HepG2 (cell line): ENCODE measurements around the gene ZNF488. TPM values are rescaled to one million over a fixed set of nuclear protein-coding genes. Genes with fewer than 3 reads are reported as not detected.

Experiments
- ATAC-seq: fragments of 200-7000 bp; cut with Tn5 transposase; 3 replicates; pipeline ENCODE4 v1.9.1; 2020; ENCODE audit warnings: mild to moderate bottlenecking, moderate library complexity
- BruUV-seq: library from RNA; stranded (reverse); fragments of 400-500 nt; replicated peaks from 2 replicates; lab custom pipeline; 2021; lab: Mats Ljungman, UMichigan
- CTCF ChIA-PET: fragments of 300-600 bp; formaldehyde crosslinking; extraction: SDS; loops from one replicate; lab custom pipeline; 2021; ENCODE audit warnings: low total read pairs, inconsistent platforms, low intra/inter-chr PET ratio; lab: Yijun Ruan, JAX
- POLR2A ChIA-PET: fragments of 350-600 bp; sonication (Branson Sonifier 250); formaldehyde crosslinking; loops from one replicate; lab custom pipeline; 2020; ENCODE audit warnings: antibody characterized with exemption, inconsistent platforms; lab: Yijun Ruan, JAX
- DNase-seq: peaks from one replicate; pipeline ENCODE4 v3.0.0-alpha.2; 2015; ENCODE audit warnings: low spot score
- FAIRE-seq: peaks from 3 replicates; lab custom pipeline; 2011; peaks lifted over from hg19 to GRCh38; lab: Jason Lieb, UNC
- H2AFZ ChIP-seq: one replicate; pipeline ENCODE4 v1.6.1; 2011; ENCODE audit warnings: low read length, inconsistent platforms
- H3K27ac ChIP-seq: fragments of 300-600 bp; 3 replicates; pipeline ENCODE4 v1.8.0; 2011; ENCODE audit warnings: mixed run types, mild to moderate bottlenecking, mixed read lengths, low read length, inconsistent platforms; ENCODE audit not compliant: insufficient read depth; ENCODE audit errors: extremely low read length
- H3K27me3 ChIP-seq, 2 experiments: fragments of 200-600 bp in 1 of 2; 2 replicates in 1 of 2; 3 replicates in 1 of 2; pipeline versions ENCODE4 v1.6.0 to v1.8.0; 2011; ENCODE audit warnings: low read length in 2 of 2, mild to moderate bottlenecking in 2 of 2, moderate library complexity in 2 of 2, inconsistent platforms in 1 of 2; ENCODE audit not compliant: insufficient read depth in 2 of 2, control insufficient read depth in 1 of 2
- H3K36me3 ChIP-seq, 2 experiments: fragments of 200-600 bp in 1 of 2; replicated peaks in 1 of 2; 2 replicates in 1 of 2; 3 replicates in 1 of 2; pipeline versions ENCODE4 v1.5.1 to v1.8.0; 2011; ENCODE audit warnings: low read length in 2 of 2, inconsistent platforms in 1 of 2; ENCODE audit not compliant: insufficient read depth in 2 of 2, control insufficient read depth in 1 of 2
- H3K4me1 ChIP-seq: 2 replicates; pipeline ENCODE4 v1.5.1; 2012; ENCODE audit warnings: low read length, inconsistent platforms; ENCODE audit not compliant: insufficient read depth
- H3K4me2 ChIP-seq: 2 replicates; pipeline ENCODE4 v1.6.0; 2011; ENCODE audit warnings: low read depth, low read length, inconsistent platforms
- H3K4me3 ChIP-seq, 3 experiments: fragments of 200-600 bp in 1 of 3; sonication (generic), shearing (Covaris generic) in 1 of 3; replicated peaks in 1 of 3; 2 replicates each; pipeline ENCODE4 v1.5.1; 2011 to 2016; ENCODE audit warnings: low read length in 3 of 3, inconsistent platforms in 2 of 3, low read depth in 2 of 3, mild to moderate bottlenecking in 2 of 3, control low read depth in 1 of 3, mixed read lengths in 1 of 3; ENCODE audit not compliant: insufficient read depth in 1 of 3
- H3K79me2 ChIP-seq: one replicate; pipeline ENCODE4 v1.6.1; 2011; ENCODE audit warnings: low read length, inconsistent platforms; ENCODE audit not compliant: insufficient read depth
- H3K9ac ChIP-seq: 2 replicates; pipeline ENCODE4 v1.6.0; 2011; ENCODE audit warnings: mild to moderate bottlenecking, low read depth, low read length, inconsistent platforms; ENCODE audit not compliant: insufficient read depth
- H3K9me3 ChIP-seq: 2 replicates; pipeline ENCODE4 v1.5.1; 2012; ENCODE audit warnings: mild to moderate bottlenecking, low read length
- H4K20me1 ChIP-seq: 2 replicates; pipeline ENCODE4 v1.6.0; 2011; ENCODE audit warnings: inconsistent platforms, mild to moderate bottlenecking, low read length, moderate library complexity; ENCODE audit not compliant: insufficient read depth
- ATF7 ChIP-seq, 2 experiments: fragments of 450-650 bp in 1 of 2; sonication (generic) in 1 of 2; formaldehyde crosslinking in 1 of 2; IDR thresholded peaks; 2 replicates each; pipeline versions ENCODE4 v1.4.0 to v1.6.1; 2016 to 2020; ENCODE audit warnings: antibody characterized with exemption in 1 of 2, mild to moderate bottlenecking in 1 of 2, missing genetic modification reagents in 1 of 2
- EP300 ChIP-seq, 3 experiments: sonication (generic) in 1 of 3; formaldehyde crosslinking in 1 of 3; IDR thresholded peaks; 2 replicates each; pipeline versions ENCODE4 v1.5.1 to v1.6.1; 2011 to 2020; ENCODE audit warnings: low read depth in 2 of 3, low read length in 2 of 3, borderline replicate concordance in 1 of 3, improper control_type of control experiment in 1 of 3, mild to moderate bottlenecking in 1 of 3, missing genetic modification reagents in 1 of 3, moderate library complexity in 1 of 3
- FOXK1 ChIP-seq: sonication (generic); formaldehyde crosslinking; IDR thresholded peaks from 2 replicates; pipeline ENCODE4 v1.4.0; 2020; ENCODE audit warnings: low read depth, missing genetic modification reagents, borderline replicate concordance
- JUNB ChIP-seq: sonication (generic); formaldehyde crosslinking; IDR thresholded peaks from 2 replicates; pipeline ENCODE4 v1.8.0; 2022; ENCODE audit warnings: missing genetic modification reagents, mild to moderate bottlenecking, borderline replicate concordance
- KLF16 ChIP-seq, 2 experiments: sonication (generic) in 1 of 2; formaldehyde crosslinking in 1 of 2; IDR thresholded peaks; 2 replicates each; pipeline versions ENCODE4 v1.6.1 to v1.8.0; 2016 to 2023; ENCODE audit warnings: missing genetic modification reagents in 2 of 2, missing compliant biosample characterization in 1 of 2
- PCBP1 ChIP-seq: fragments of 200-400 bp; formaldehyde crosslinking; IDR thresholded peaks from 2 replicates; pipeline ENCODE4 v1.6.1; 2017; ENCODE audit warnings: mild to moderate bottlenecking, low read depth, low read length, borderline replicate concordance
- RFX3 ChIP-seq: IDR thresholded peaks from 2 replicates; pipeline ENCODE4 v1.6.1; 2016; ENCODE audit warnings: missing biosample characterization, missing genetic modification reagents
- TCF12 ChIP-seq, 2 experiments: fragments of 450-650 bp in 1 of 2; sonication (generic) in 1 of 2; formaldehyde crosslinking in 1 of 2; IDR thresholded peaks; 2 replicates each; pipeline versions ENCODE4 v1.6.1 to v1.8.0; 2017 to 2022; ENCODE audit warnings: antibody characterized with exemption in 1 of 2, mild to moderate bottlenecking in 1 of 2, missing genetic modification reagents in 1 of 2, moderate library complexity in 1 of 2
- TMF1 ChIP-seq: sonication (generic); formaldehyde crosslinking; IDR thresholded peaks from 2 replicates; pipeline ENCODE4 v1.8.1; 2022; ENCODE audit warnings: low read depth, missing genetic modification reagents
- ZNF207 ChIP-seq: fragments of 450-650 bp; IDR thresholded peaks from 2 replicates; pipeline ENCODE4 v1.6.1; 2016; ENCODE audit warnings: antibody characterized with exemption, borderline replicate concordance
- ZNF232 ChIP-seq: sonication (generic); formaldehyde crosslinking; IDR thresholded peaks from 2 replicates; pipeline ENCODE4 v1.4.0; 2020; ENCODE audit warnings: missing genetic modification reagents, borderline replicate concordance
- ZNF3 ChIP-seq: IDR thresholded peaks from 2 replicates; pipeline ENCODE4 v1.7.0; 2017; ENCODE audit warnings: inconsistent platforms
- ZNF550 ChIP-seq: sonication (generic); formaldehyde crosslinking; IDR thresholded peaks from 2 replicates; pipeline ENCODE4 v1.4.0; 2020; ENCODE audit warnings: mild to moderate bottlenecking, missing genetic modification reagents, borderline replicate concordance
- WGBS: methylation state at CpG from one replicate; pipeline ENCODE4 v1.1.6; 2017; ENCODE audit warnings: low lambda C conversion rate; 5-methylcytosine and 5-hydroxymethylcytosine counted together
- in situ Hi-C: cut with HindIII; loops from 2 replicates; pipeline ENCODE4 v1.10.0; 2017; ENCODE audit warnings: low pct_unique_long_range_greater_than_20kb; ENCODE audit not compliant: extremely low pct_ligation_motif_present
- intact Hi-C: fragments of 100-400 bp; cut with micrococcal nuclease; formaldehyde crosslinking; loops from one replicate; pipeline ENCODE4 v1.10.0; 2022; ENCODE audit not compliant: unreplicated experiment
- polyA plus RNA-seq, 8 experiments: library from polyadenylated mRNA; depleted of rRNA in 3 of 8; stranded (reverse) in 7 of 8; unstranded in 1 of 8; fragments of >200 nt; fragmentation: Illumina TruSeq in 4 of 8; extraction: Trizol in 4 of 8; gene quantifications; 2 replicates each; pipeline versions ENCODE4 v1.2.1 to v1.2.3, GENCODE V29; 2011 to 2016; ENCODE audit warnings: low read depth in 4 of 8, missing spikeins in 1 of 8, mixed read lengths in 1 of 8; ENCODE audit not compliant: insufficient read depth in 1 of 8
- total RNA-seq, 5 experiments: library from RNA; depleted of rRNA; stranded (reverse); fragments of >200 nt; fragmentation: Illumina TruSeq; extraction: Trizol; gene quantifications; 2 replicates each; pipeline ENCODE4 v1.2.3, GENCODE V29; 2016; ENCODE audit warnings: low read depth in 1 of 5
- TF ChIP-seq, protein P1 (sequence below): sonication (generic); formaldehyde crosslinking; IDR thresholded peaks from 2 replicates; pipeline ENCODE4 v1.4.0; 2020; ENCODE audit warnings: missing genetic modification reagents
- TF ChIP-seq, protein P2 (sequence below): sonication (generic); formaldehyde crosslinking; IDR thresholded peaks from 2 replicates; pipeline ENCODE4 v1.8.0; 2022; ENCODE audit warnings: mild to moderate bottlenecking, missing genetic modification reagents, moderate library complexity

Gene ZNF488
- total and polyA plus RNA-seq, 2 of the 13 experiments (the other 11 are each of a cell fraction or from before 2014, with no cell fraction given): 0.13 to 0.15 TPM

DNA sequence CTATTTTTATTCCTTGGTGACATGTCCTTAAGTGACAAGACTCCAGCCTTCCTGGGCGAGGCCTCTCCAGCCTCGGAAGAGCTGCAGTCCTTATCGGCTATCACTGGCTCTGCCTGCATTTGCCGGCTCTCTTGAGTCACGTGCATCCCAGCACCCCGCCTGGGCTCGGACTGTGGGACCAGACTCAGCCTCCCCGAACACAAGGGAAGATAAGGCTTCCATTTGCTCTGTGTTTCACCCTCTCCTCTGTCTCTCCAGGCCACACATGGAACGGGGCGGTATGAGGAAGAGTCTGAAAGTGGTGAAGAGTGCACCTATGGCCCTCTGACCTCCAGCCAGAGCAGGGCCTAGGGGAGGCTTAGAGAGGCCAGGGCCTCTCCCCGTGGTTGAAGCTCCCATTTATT, 57.2 kb downstream of the ZNF488 start (continued):
- TF ChIP-seq, protein P1, sequence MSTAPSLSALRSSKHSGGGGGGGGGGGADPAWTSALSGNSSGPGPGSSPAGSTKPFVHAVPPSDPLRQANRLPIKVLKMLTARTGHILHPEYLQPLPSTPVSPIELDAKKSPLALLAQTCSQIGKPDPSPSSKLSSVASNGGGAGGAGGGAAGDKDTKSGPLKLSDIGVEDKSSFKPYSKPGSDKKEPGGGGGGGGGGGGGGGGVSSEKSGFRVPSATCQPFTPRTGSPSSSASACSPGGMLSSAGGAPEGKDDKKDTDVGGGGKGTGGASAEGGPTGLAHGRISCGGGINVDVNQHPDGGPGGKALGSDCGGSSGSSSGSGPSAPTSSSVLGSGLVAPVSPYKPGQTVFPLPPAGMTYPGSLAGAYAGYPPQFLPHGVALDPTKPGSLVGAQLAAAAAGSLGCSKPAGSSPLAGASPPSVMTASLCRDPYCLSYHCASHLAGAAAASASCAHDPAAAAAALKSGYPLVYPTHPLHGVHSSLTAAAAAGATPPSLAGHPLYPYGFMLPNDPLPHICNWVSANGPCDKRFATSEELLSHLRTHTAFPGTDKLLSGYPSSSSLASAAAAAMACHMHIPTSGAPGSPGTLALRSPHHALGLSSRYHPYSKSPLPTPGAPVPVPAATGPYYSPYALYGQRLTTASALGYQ (CRISPR knock-in tag): no peak
- TF ChIP-seq KLF16 (CRISPR knock-in tag; IDR thresholded peaks at IDR 0.05) (no peak), RFX3 (CRISPR knock-in tag) (no peak), TMF1 (CRISPR knock-in tag) (no peak), ZNF232 (no peak), TCF12 (IDR thresholded peaks at IDR 0.05) (no peak), TCF12 (CRISPR knock-in tag; IDR thresholded peaks at IDR 0.05) (no peak), JUNB (CRISPR knock-in tag) (no peak)

DNA sequence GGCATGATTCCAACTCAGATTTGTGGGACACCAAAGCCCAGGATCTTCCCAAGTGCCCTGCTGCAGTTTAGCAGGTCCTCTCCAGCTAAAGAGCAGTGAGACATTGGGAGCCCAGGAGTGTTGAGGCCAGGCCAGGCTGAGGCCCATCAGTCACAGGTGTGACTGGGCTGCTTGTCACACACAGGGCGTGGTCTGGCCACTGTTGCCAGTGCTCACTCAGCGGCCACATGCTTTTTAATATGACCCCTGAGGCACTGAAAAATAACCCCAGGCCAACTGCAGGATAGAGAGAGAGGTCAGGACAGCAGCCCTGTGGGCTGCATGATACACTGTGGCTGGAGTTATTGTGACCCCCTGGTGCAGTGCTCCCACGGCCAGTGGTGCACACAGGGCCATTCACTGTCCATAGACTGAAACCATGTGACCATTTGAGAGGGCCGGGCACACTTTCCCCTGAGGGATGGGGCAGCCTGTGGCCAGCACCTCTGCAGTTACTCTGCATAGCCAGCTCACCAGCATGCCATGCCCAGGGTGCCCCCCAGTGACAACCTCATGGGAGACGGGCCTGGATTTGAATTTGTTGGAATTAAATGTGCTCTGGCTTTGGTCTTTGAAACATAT, 57.7 kb downstream of the ZNF488 start:
- no peak overlapping the region for H3K27ac ChIP-seq
- H3K79me2 ChIP-seq: no peaks in the 10 kb centered on the region
- 0% methylated on average over 2 of the region's 5 CpGs for WGBS
- H2AFZ ChIP-seq: no peak overlapping the region
- TF ChIP-seq ATF7 (IDR thresholded peaks at IDR 0.05) (no peak), ATF7 (CRISPR knock-in tag; IDR thresholded peaks at IDR 0.05) (no peak), FOXK1 (no peak), ZNF207 (no peak), ZNF3 (CRISPR knock-in tag) (no peak), ZNF550 (no peak), EP300 (IDR thresholded peaks at IDR 0.05; ENCODE audit: low read depth in 2 of 2, low read length in 2 of 2) (no peak), EP300 (CRISPR knock-in tag; IDR thresholded peaks at IDR 0.05; ENCODE audit: borderline replicate concordance) (no peak), PCBP1 (no peak)
- TF ChIP-seq, protein P2, sequence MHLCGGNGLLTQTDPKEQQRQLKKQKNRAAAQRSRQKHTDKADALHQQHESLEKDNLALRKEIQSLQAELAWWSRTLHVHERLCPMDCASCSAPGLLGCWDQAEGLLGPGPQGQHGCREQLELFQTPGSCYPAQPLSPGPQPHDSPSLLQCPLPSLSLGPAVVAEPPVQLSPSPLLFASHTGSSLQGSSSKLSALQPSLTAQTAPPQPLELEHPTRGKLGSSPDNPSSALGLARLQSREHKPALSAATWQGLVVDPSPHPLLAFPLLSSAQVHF: no peak
- H4K20me1 ChIP-seq: no peaks in the 10 kb centered on the region
- H3K36me3 ChIP-seq: no peaks in the 10 kb centered on the region
- FAIRE-seq: no peak
- peaks cover 8% of the 10 kb centered on the region; the same call in 1 of the 2 replicates for H3K4me1 ChIP-seq
- CTCF ChIA-PET: no interaction called here
- H3K9me3 ChIP-seq: no peaks in the 10 kb centered on the region
- in situ Hi-C loops: no loop called here
- no peak overlapping the region for H3K4me2 ChIP-seq
- ATAC-seq: no peak
- peaks cover 0 to 5% of the 10 kb centered on the region in 2 experiments; a peak in 3 of 5 replicates for H3K27me3 ChIP-seq
- intact Hi-C loops: no loop called here
- no peak overlapping the region for H3K9ac ChIP-seq
- no TSS peak for BruUV-seq
- POLR2A ChIA-PET: no interaction called here
- H3K4me3 ChIP-seq: no peak overlapping the region
- DNase-seq: no peak
